HepG2 (cell line): ENCODE data around the gene SYNJ2. TPM values are rescaled to one million over a fixed set of nuclear protein-coding genes. Genes with fewer than 3 reads are reported as not detected.

ENCODE experiments used
- GTF2F1 ChIP-seq: fragments of 150-350 bp; IDR thresholded peaks from 2 replicates; pipeline ENCODE4 v1.6.1; 2014; ENCODE audit warnings: low read length
- IKZF5 ChIP-seq: IDR thresholded peaks from 2 replicates; pipeline ENCODE4 v1.6.1; 2018; ENCODE audit warnings: missing genetic modification reagents, mild to moderate bottlenecking, missing compliant biosample characterization
- MXD1 ChIP-seq: sonication (generic); formaldehyde crosslinking; IDR thresholded peaks from 2 replicates; pipeline ENCODE4 v1.4.0; 2020; ENCODE audit warnings: mild to moderate bottlenecking, missing genetic modification reagents
- NFIC ChIP-seq: IDR thresholded peaks from 2 replicates; pipeline ENCODE4 v1.6.1; 2012; ENCODE audit warnings: mild to moderate bottlenecking, low read length, inconsistent platforms
- RAD21 ChIP-seq: fragments of 450-650 bp; formaldehyde crosslinking; IDR thresholded peaks from 2 replicates; pipeline ENCODE4 v1.5.0; 2020; ENCODE audit warnings: mild to moderate bottlenecking
- TFAP4 ChIP-seq: sonication (generic); IDR thresholded peaks from 2 replicates; pipeline ENCODE4 v1.6.1; 2016; ENCODE audit warnings: low read depth, borderline replicate concordance
- YY1 ChIP-seq: IDR thresholded peaks from 2 replicates; pipeline ENCODE4 v1.6.1; 2011; ENCODE audit warnings: low read length, low read depth, moderate library complexity, mild to moderate bottlenecking; ENCODE audit not compliant: insufficient read depth, insufficient replicate concordance
- ZBTB34 ChIP-seq: sonication (generic); formaldehyde crosslinking; IDR thresholded peaks from 2 replicates; pipeline ENCODE4 v1.8.0; 2022; ENCODE audit warnings: mild to moderate bottlenecking, missing genetic modification reagents
- ZBTB8A ChIP-seq: sonication (generic); formaldehyde crosslinking; IDR thresholded peaks from 2 replicates; pipeline ENCODE4 v1.4.0; 2020; ENCODE audit warnings: mild to moderate bottlenecking, low read depth, missing genetic modification reagents, borderline replicate concordance
- ZNF160 ChIP-seq: sonication (generic); formaldehyde crosslinking; IDR thresholded peaks from 2 replicates; pipeline ENCODE4 v1.8.0; 2022; ENCODE audit warnings: mild to moderate bottlenecking, inconsistent platforms, missing genetic modification reagents
- ZNF280D ChIP-seq: sonication (generic); formaldehyde crosslinking; IDR thresholded peaks from 2 replicates; pipeline ENCODE4 v1.5.1; 2020; ENCODE audit warnings: mild to moderate bottlenecking, missing genetic modification reagents
- ZNF572 ChIP-seq: sonication (generic); formaldehyde crosslinking; IDR thresholded peaks from 2 replicates; pipeline ENCODE4 v1.5.1; 2020; ENCODE audit warnings: mild to moderate bottlenecking, missing genetic modification reagents
- ZNF605 ChIP-seq: sonication (generic); formaldehyde crosslinking; IDR thresholded peaks from 2 replicates; pipeline ENCODE4 v1.8.0; 2022; ENCODE audit warnings: mild to moderate bottlenecking, missing genetic modification reagents
- ZNF609 ChIP-seq: sonication (generic); formaldehyde crosslinking; IDR thresholded peaks from 2 replicates; pipeline ENCODE4 v1.4.0; 2020; ENCODE audit warnings: mild to moderate bottlenecking, missing genetic modification reagents, borderline replicate concordance
- polyA plus RNA-seq, 8 experiments: library from polyadenylated mRNA; depleted of rRNA in 3 of 8; stranded (reverse) in 7 of 8; unstranded in 1 of 8; fragments of >200 nt; fragmentation: Illumina TruSeq in 4 of 8; extraction: Trizol in 4 of 8; gene quantifications; 2 replicates each; pipeline versions ENCODE4 v1.2.1 to v1.2.3, GENCODE V29; 2011 to 2016; ENCODE audit warnings: low read depth in 4 of 8, missing spikeins in 1 of 8, mixed read lengths in 1 of 8; ENCODE audit not compliant: insufficient read depth in 1 of 8
- total RNA-seq, 5 experiments: library from RNA; depleted of rRNA; stranded (reverse); fragments of >200 nt; fragmentation: Illumina TruSeq; extraction: Trizol; gene quantifications; 2 replicates each; pipeline ENCODE4 v1.2.3, GENCODE V29; 2016; ENCODE audit warnings: low read depth in 1 of 5

The SYNJ2 gene
- total and polyA plus RNA-seq, 2 of the 13 experiments (the other 11 are each of a cell fraction or from before 2014, with no cell fraction given), result 39.1 to 57.6 TPM

- TF ChIP-seq IKZF5 (CRISPR knock-in tag), result peak; percentile 96
- TF ChIP-seq ZNF280D (CRISPR knock-in tag), result peak; percentile 50; the same call in 1 of the 2 replicates
- peak; percentile 85 for TF ChIP-seq ZNF160 (CRISPR knock-in tag)
- TF ChIP-seq ZBTB34 (CRISPR knock-in tag), result 0 out of 2 replicates have a peak, but pooled peaks have one; percentile 21
- peak; percentile 80 for TF ChIP-seq RAD21 (CRISPR knock-in tag)
- no peak for TF ChIP-seq ZNF605 (CRISPR knock-in tag)
- 0 out of 2 replicates have a peak, but pooled peaks have one; percentile 30 for TF ChIP-seq GTF2F1
- TF ChIP-seq ZNF609 (CRISPR knock-in tag), result peak; percentile 90
- peak; percentile 41 for TF ChIP-seq MXD1 (CRISPR knock-in tag)
- no peak for TF ChIP-seq ZBTB8A (CRISPR knock-in tag)
- TF ChIP-seq TFAP4, result peak; percentile 81; the same call in 1 of the 2 replicates
- TF ChIP-seq NFIC, result peak; percentile 88
- peak; percentile 31 for TF ChIP-seq YY1
- no peak for TF ChIP-seq ZNF572 (CRISPR knock-in tag)
These were observed 27.2 kb upstream of the SYNJ2 start (continued) for GRCh38 chr6:157954150-157955117.
